Measurements from ENCODE around the gene C1QTNF6.
"Not testable (repeated sequence)": the region's sequence is repeated elsewhere in the genome, so short reads cannot be mapped to it uniquely, and the experiment has no call there.

C1QTNF6 gene

GRCh38 chr22:37175414-37176281, 12.4 kb downstream of the C1QTNF6 start:
- DNase-seq: no peak

DNA sequence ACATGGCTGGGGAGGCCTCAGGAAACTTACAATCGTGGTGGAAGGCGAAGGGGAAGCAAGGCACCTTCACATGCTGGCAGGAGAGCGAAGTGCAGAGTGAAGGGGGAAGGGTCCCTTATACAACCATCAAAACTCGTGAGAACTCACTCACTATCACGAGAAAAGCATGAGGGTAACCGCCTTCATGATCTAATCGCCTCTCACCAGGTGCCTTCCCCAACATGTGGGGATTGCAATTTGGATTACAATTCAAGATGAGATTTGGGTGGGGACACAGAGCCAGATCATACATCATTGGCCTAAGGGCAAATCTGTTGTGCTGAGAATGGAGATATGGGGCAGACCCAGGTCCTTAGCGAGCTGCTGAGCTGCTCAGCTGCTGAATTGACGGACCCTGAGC, 13.1 kb downstream of the C1QTNF6 start:
- DNase-seq: no peak

DNA sequence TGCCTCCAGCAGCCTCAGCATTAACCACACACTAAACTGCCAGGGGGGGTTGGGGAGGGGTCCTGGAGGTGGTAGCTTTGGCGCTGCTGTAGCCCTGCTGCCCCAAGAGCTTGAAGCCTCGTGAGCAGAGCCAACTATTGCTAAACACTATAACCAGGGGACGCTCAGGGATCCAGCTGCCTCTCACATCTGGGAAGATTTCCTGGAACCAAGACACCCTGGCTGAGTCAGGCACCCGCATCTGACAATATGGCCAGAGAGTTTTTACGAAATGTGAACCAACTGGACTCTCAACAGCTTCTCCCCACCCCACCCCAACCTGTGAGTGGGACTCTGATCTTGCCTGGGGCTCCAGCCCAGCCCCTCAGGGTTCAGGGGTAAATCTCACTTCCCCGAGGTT, 14.3 kb downstream of the C1QTNF6 start:
- DNase-seq: no peak

DNA sequence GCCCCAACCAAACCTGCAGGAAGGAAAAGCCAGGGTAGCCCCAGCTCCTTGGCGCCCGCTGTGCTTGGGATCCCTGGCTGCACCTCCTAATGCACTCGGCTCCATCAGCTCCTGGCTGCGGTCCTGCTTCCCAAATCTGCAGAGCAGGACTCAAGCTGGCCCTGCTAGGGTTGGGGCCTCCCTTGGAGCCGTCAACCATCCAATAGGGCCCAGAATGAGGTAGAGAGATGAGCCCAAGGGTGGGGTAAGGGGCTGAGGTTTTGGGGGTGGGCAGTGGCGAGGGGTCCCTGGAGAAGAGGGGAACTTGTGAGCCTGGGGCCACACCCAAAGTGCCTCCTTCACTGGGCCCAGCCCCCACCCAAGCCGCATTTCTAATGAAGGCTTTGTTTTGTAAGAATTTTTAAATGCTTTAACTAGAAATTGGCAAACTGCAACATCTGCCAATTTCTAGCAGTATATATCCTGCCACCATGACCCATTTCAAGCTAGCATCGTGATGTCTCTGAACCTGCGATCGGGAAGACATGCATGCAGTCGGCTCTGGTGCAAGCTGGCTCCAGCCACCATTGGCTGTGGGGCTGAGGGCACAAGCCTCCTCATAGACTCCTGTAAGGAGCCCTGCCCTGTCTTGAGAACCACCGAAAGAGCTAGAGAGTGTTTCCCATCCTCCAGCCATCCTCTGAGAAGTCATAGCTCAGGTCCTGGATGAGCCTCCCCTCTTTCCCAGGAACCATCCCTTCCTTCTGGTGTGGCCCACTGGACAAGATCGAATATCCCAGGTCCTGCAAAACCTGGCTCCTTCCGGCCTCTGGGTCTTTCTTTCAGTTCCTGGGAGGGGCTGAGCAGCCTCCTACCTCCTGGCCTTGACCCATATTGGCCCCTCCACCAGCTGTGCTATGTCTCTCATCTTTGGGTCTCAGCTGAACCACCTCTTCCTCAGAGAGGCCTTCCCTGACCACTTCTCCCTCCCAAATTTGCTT, 15.5 kb downstream of the C1QTNF6 start:
- DNase-seq: no peak

DNA sequence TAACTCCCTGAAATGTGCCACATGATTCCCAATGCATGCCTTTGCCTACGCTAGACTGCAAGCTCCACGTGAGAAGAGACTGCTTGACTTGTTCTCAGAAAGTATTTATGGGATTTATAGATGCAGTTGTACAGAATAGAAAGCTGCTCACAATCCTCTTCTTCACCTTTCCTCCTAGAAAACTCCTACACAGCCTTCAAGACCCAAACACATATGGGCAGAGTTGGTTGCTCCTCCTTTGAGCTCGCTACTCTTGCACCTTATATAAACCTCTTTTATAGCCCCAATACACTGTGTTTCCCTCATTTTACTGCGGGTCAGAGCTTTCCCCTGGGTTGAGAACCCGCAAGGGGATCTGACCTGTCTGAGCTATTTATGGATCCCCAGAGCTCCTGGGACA, 16.4 kb downstream of the C1QTNF6 start:
- no peak for DNase-seq

DNA sequence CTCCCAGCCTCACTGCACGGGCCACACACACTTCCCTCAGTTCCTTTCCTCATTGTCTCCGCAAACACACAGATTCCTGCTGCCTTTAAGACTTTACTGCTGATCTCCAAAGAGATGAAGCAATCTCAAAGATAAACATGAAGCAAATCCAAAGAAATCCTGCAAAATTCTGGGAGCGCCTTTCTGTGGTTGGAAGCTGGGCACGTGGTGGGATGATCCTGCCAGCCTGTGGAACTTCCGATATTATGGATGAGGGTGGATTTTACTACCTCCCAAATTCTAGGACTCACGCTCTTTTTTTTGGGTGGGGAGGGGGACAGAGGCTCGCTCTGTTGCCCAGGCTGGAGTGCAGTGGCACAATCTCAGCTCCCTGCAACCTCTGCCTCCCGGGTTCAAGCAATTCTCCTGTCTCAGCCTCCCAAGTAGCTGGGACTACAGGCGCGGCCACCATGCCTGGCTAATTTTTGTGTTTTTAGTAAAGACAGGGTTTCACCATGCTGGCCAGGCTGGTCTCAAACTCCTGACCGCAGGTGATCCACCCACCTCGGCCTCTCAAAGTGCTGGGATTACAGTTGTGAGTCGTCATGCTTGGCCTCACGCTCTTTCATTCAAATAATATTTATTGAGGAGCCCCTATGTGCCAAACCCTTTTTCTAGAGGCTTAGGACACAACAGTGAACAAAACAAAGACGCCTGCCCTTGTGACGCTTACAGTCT, 17.2 kb downstream of the C1QTNF6 start:
- not testable (repeated sequence) for DNase-seq

DNA sequence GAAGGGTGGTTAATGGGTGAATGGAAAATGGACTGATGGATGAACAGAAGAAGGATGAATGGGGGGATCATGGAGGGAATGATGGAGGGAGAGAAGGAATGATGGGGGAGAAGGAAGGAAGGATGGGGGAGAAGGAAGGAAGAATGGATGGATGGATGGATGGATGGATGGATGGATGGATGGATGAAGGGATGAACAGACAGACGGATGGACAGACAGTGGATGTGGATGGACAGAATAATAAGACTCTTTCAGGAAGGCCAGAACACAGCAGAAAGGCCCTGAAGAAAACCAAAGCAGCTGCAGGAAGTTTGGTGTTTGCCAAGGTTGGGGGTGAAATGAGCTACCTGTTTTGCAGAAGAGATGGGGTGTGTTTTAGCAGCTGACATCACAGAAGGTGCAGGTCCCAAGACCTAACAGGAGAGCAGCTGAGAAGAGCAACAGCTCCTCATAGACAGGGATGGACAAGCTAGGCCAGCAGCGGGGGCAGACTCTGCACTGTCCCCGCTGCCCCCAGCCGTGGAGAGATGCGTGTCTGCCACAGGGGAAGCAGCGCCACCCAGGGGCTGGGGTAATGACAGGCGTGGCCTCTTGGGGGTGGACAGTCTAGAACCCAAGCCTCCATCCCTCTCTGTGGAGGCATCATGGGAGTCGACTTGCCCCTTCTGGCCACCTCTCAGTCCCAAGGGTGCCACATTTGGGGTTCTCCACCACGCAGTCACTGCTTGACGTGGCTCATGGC, 17.9 kb downstream of the C1QTNF6 start:
- no peak for DNase-seq

- no peak for DNase-seq
These were observed 18.6 kb downstream of the C1QTNF6 start for GRCh38 chr22:37169406-37169805.

DNA sequence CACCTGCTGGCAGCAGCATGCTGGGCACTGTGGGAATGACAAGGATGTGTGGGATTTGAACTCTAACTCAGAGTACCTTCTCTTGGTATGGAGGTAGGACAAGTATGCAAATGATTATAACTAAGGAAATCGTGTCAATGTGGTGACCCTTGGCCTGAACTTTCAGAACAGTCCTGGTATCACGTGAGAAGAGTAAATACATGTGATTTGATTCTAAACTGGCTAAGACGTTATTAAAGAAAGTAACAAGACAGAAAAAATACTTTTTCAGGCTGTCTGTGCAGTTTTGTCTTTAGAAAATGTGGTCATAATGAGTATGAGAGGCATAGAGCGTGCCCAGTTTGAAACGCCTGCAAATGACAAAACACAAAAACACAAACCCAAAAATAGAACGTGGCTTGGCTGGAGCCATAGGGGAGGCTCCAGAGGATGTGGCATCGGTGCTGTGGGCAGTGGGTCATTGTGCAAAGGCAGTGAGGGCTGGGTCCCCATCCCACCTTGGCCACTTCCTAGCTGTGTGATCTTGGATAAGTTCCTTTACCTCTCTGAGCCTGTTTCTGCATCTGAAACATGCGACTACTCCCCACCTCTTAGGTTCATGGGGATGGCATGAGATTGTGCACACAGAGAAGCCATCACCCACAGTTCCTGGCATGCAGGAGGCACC, 19.9 kb downstream of the C1QTNF6 start:
- no peak for DNase-seq

DNA sequence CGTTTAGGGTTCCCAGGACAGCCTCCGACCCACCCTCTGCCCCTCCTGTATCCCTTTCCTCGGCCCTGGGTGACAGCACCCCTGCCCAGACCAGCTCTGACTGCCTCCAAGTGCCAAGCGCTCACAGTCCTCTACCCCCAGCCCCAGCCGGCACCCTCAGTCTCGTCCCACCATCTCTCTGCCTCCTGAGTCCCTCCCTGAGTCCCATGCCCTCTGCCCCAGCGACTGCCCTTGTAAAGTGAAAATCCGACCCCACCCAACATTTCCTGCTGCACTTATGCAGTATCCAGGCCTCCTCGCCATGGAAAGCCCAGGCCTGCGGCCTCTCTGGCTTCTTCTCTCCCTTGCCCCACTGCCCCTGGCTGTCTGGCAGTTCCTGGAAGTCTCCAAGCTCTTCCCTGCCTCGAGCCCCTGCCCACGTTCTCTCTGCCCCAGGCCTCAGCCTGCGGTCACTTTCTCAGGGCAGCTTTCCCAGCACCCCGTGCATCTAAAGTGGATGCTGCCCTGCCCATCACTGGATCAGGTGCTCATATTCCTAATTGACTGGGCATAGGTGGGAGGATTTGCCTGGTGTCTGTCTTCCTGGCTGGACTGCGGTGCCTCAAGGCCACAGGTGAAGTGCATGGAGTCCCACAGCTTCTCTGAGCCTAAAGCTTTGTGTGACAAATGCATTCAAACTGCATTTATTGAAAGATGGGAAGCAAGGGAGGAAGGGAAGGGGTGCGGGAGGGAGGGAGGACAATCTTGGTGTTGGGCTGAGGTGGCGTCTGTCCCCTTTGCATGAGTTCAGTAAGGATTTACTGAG, 20.7 kb downstream of the C1QTNF6 start:
- no peak for DNase-seq

- peak; percentile 14 to 63 for DNase-seq
These were observed 21.4 kb downstream of the C1QTNF6 start for GRCh38 chr22:37166675-37167066.

GRCh38 chr22:37165940-37166674, 21.9 kb downstream of the C1QTNF6 start:
- no peak for DNase-seq

GRCh38 chr22:37165066-37165465, 23.0 kb downstream of the C1QTNF6 start:
- no peak for DNase-seq

DNA sequence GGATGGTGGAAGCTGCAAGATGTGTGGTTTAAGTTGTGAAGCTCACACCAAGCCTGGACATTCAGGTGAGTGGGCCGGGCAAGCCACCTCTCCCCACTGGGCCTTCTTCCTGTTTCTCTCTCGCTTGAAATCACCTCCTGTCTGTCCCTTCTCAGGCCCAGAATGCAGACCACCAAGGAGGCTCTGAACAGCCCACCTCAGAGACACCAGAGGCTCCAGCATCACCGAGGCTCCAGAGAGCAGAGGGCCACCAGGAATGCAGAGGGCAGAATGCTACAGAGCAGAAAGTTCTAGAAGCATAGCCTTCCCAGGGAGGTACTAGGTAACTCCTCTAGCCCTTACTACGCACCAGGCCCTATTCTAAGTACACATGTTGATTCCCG, 23.6 kb downstream of the C1QTNF6 start:
- no peak for DNase-seq

DNA sequence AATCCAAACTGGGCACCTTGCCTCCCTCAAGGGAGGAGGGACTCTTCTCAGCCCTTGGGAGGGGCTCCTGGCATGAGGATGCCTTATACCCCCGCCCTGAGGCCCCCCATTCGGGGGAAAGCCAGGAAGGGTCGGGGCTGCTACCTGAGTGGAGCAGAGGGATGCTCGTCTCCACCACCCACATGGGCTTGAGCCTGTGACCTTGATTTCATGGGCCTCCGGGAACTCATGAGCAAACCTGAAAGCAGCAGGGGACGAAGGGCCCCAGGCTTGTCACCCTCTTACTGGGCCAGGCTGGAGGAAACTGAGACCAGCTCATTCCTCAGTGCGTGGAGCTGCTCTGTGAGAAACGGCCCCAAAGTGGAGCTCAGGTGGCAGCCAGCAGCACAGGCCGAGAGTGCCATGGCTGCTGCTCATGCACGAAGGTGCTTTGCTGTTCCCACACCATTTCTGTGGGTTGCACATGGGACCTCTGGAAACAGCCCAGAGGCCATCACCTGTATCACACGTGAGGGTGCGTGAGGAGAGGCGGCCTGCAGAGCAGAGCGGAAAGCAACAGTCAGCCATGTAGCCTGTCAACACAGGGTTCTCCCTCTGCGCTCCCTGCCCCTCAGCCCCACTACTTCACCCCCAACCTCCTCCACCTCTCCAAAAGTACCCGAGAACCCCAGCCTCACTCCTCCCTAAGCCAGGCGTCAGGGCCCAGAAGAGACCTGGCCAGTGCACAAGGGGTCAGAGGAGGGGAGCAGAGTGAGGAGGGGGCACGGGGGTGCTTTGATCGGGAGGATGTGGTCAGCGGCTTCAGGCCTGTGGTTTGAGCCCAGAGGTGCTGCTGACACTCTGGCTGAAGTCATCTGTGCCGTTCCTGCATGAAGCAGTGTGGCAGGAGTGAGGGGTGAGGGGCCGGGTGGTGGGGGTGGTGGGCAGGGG, 24.2 kb downstream of the C1QTNF6 start:
- no peak for DNase-seq

DNA sequence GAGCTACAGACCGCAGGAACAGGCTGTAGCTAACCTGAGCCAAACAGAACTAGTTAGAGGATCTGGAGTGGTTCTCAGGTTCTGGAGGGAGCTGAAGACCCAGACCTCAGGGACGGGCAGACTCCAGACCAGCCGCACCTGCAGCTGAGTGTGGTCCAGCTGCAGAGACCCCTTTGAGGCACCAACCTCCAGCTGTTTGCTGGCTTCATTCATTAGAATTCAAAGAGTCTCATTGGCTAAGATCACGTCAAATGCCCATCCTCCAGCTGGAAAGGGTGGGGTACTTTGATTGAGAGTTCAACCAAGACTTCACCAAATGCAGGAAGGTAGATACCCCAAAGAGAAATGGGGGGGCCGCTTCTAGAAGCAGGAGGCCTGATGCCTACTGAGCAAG, 25.0 kb downstream of the C1QTNF6 start:
- no peak for DNase-seq

- DNase-seq: no peak
These were observed 25.6 kb downstream of the C1QTNF6 start for GRCh38 chr22:37162221-37163095.

- DNase-seq: no peak
These were observed 26.6 kb downstream of the C1QTNF6 start for GRCh38 chr22:37161443-37161842.

Data from NCI-H1930 (cell line).